ACHN (cell line): ENCODE data around the gene SHROOM2.

Experiments
- DNase-seq: peaks from one replicate; pipeline ENCODE4 v3.0.0-alpha.2; 2015
- in situ Hi-C: cut with HindIII; loops from 2 replicates; pipeline ENCODE4 v1.10.0; 2017; ENCODE audit warnings: low sequenced_read_pairs, low pct_ligation_motif_present, low pct_unique_long_range_greater_than_20kb

The SHROOM2 gene

GRCh38 chrX:9878146-9878820, 92.1 kb downstream of the SHROOM2 start:
- no peak for DNase-seq
- in situ Hi-C loops, result no loop called here

GRCh38 chrX:9880237-9880636, 94.0 kb downstream of the SHROOM2 start:
- no peak for DNase-seq
- in situ Hi-C loops, result no loop called here

- in situ Hi-C loops, result no loop called here
Observed at GRCh38 chrX:9880870-9881269, 94.6 kb downstream of the SHROOM2 start.

GRCh38 chrX:9882669-9883446, 96.6 kb downstream of the SHROOM2 start:
- in situ Hi-C loops, result no loop called here
- no peak for DNase-seq

More at GRCh38 chrX:9880870-9881269, 94.6 kb downstream of the SHROOM2 start:
- no peak for DNase-seq

- in situ Hi-C loops, result no loop called here
Observed at GRCh38 chrX:9884031-9884779, 98.0 kb downstream of the SHROOM2 start.

GRCh38 chrX:9885150-9885549, 98.9 kb downstream of the SHROOM2 start:
- in situ Hi-C loops, result no loop called here

More at GRCh38 chrX:9884031-9884779, 98.0 kb downstream of the SHROOM2 start:
- no peak for DNase-seq

GRCh38 chrX:9887659-9888297, 101.5 kb downstream of the SHROOM2 start:
- in situ Hi-C loops, result no loop called here

More at GRCh38 chrX:9885150-9885549, 98.9 kb downstream of the SHROOM2 start:
- peak; percentile 46 for DNase-seq

GRCh38 chrX:9888953-9889470, 102.8 kb downstream of the SHROOM2 start:
- no peak for DNase-seq
- in situ Hi-C loops, result no loop called here

More at GRCh38 chrX:9887659-9888297, 101.5 kb downstream of the SHROOM2 start:
- DNase-seq, result no peak

- no peak for DNase-seq
- in situ Hi-C loops, result no loop called here
Observed at GRCh38 chrX:9890681-9891091, 104.5 kb downstream of the SHROOM2 start.

GRCh38 chrX:9895225-9895912, 109.1 kb downstream of the SHROOM2 start:
- no peak for DNase-seq
- in situ Hi-C loops, result no loop called here

- no peak for DNase-seq
- in situ Hi-C loops, result no loop called here
Observed at GRCh38 chrX:9897761-9898161, 111.5 kb downstream of the SHROOM2 start.

- DNase-seq, result no peak
- in situ Hi-C loops, result no loop called here
Observed at GRCh38 chrX:9899640-9900111, 113.4 kb downstream of the SHROOM2 start.

- no peak for DNase-seq
- in situ Hi-C loops, result no loop called here
Observed at GRCh38 chrX:9902656-9903055, 116.4 kb downstream of the SHROOM2 start.

GRCh38 chrX:9903146-9903545, 116.9 kb downstream of the SHROOM2 start:
- DNase-seq, result no peak
- in situ Hi-C loops, result no loop called here

- in situ Hi-C loops, result no loop called here
- DNase-seq, result no peak
Observed at GRCh38 chrX:9905288-9905687, 119.1 kb downstream of the SHROOM2 start.

GRCh38 chrX:9905721-9906120, 119.5 kb downstream of the SHROOM2 start:
- in situ Hi-C loops, result no loop called here
- DNase-seq, result no peak

- in situ Hi-C loops, result no loop called here
- no peak for DNase-seq
Observed at GRCh38 chrX:9906919-9907318, 120.7 kb downstream of the SHROOM2 start.
